GM10248 (cell line): ENCODE data around the gene CD83.

Source experiments
- CTCF ChIA-PET: fragments of 300-600 bp; sonication (Branson Sonifier 250); formaldehyde crosslinking; extraction: SDS; loops from one replicate; lab custom pipeline; 2021; ENCODE audit warnings: antibody characterized with exemption; lab: Yijun Ruan, JAX
- POLR2A ChIA-PET: fragments of 350-650 bp; sonication (Branson Sonifier 250); formaldehyde crosslinking; extraction: SDS; loops from one replicate; lab custom pipeline; 2020; ENCODE audit warnings: antibody characterized with exemption; lab: Yijun Ruan, JAX
- DNase-seq: peaks from one replicate; pipeline ENCODE4 v3.0.0; 2012; ENCODE audit errors: extremely low spot score
- CTCF ChIP-seq: IDR thresholded peaks from 2 replicates; pipeline ENCODE4 v1.5.1; 2012; ENCODE audit warnings: mild to moderate bottlenecking, low read depth; ENCODE audit errors: extremely low read depth, missing control alignments, control extremely low read depth

Gene CD83

DNA sequence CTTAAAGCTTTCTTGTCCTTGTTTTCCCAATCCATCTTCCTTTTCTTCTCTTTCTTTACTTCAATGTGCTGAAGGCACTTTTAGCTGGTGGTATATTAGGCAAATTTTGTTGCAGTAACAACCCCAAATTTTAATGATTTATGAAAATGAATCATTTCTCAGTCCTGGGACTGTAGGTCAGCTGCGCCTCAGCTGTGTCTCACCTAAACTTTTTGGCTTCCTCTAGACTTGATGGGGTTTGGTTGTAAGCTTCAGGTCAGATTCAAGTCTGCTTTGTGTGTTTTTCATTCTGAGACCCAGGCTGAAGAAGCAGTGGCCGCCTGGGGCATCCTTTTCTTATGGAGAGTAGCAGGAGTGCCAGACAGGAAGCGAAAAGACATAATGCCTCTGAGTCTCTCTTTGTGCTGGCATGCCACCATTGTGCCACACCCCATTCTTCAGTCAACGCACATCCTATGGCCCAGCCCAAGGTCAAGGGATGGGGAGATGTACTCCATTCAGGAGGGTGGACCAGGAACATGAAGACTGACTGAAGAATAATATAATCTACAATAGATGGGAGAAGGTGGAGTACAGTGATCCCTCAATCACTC is 28.9 kb upstream of the CD83 start:
- no peak for DNase-seq
- TF ChIP-seq CTCF = no peak
- POLR2A ChIA-PET = no interaction called here
- CTCF ChIA-PET = interaction anchor here (1.1 to 2.7 kb wide), 2 partner anchors 22 to 294 kb away, joined by 4 to 8 read pairs; no protein-coding TSS in a partner anchor

GRCh38 chr6:14089224-14089623 is 28.3 kb upstream of the CD83 start:
- POLR2A ChIA-PET = no interaction called here
- CTCF ChIA-PET = interaction anchor here (2.7 kb wide), 1 partner anchor 22 kb away, joined by 8 read pairs; no protein-coding TSS in a partner anchor
- TF ChIP-seq CTCF = no peak
- DNase-seq = peak; percentile 49

DNA sequence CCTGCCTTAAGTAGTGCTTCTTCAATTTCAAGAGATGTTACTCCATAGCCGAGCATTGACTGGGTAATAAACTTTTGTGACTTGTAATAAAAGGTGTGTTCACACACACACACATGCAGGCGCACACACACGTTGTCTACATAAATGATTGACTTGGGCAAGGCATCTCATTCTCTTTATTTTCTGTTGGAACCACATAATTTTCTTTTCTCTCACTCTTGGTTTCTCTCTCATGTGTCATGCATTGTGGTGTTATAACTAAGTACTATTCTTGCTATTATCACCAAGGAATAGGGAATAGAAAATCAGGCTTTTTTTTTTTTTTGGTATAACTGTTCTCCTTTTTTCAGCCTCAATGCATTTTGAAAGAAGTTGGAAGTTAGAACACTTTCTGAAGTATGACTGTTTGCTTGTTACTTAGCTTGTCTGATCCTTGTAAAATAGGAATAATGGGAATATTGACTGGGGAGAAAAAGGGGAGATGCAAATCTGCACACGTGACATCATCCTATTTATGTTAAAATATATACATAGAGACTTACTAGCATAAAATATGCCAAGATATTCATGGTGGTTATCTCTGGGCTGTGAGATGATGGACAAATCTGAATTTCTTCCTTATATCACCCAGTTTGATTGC is 26.1 kb upstream of the CD83 start:
- no peak for DNase-seq
- POLR2A ChIA-PET = no interaction called here
- CTCF ChIA-PET = no interaction called here
- no peak for TF ChIP-seq CTCF

GRCh38 chr6:14092316-14092715 is 25.3 kb upstream of the CD83 start:
- TF ChIP-seq CTCF = no peak
- CTCF ChIA-PET = no interaction called here
- DNase-seq = no peak
- POLR2A ChIA-PET = no interaction called here

GRCh38 chr6:14092838-14093789 is 24.5 kb upstream of the CD83 start:
- ChIA-PET POLR2A (interaction anchor here (1.1 kb wide), 1 partner anchor 24 kb away, joined by 3 read pairs; the partner anchor contains the start of gene CD83), CTCF (interaction anchor here (1.4 kb wide), 1 partner anchor 26 kb away, joined by 6 read pairs; no protein-coding TSS in a partner anchor)
- no peak for DNase-seq
- TF ChIP-seq CTCF = no peak

GRCh38 chr6:14094721-14095120 is 22.9 kb upstream of the CD83 start:
- CTCF ChIA-PET = interaction anchor here (1.6 to 4.0 kb wide), 4 partner anchors 10 to 28 kb away, joined by 4 to 22 read pairs (median 10); no protein-coding TSS in a partner anchor
- DNase-seq = no peak
- POLR2A ChIA-PET = interaction anchor here (1.3 kb wide), 1 partner anchor 23 kb away, joined by 3 read pairs; the partner anchor contains the start of gene CD83
- no peak for TF ChIP-seq CTCF
